T1000 (cell line): Measurements from ENCODE around the gene SLC34A2.
"Not testable (repeated sequence)": the region's sequence is repeated elsewhere in the genome, so short reads cannot be mapped to it uniquely, and the experiment has no call there.

ENCODE experiments used
- DNase-seq: peaks from one replicate; lab custom pipeline; 2025; ENCODE audit warnings: mixed read lengths; lab: John Stamatoyannopoulos, UW

SLC34A2 gene

DNA sequence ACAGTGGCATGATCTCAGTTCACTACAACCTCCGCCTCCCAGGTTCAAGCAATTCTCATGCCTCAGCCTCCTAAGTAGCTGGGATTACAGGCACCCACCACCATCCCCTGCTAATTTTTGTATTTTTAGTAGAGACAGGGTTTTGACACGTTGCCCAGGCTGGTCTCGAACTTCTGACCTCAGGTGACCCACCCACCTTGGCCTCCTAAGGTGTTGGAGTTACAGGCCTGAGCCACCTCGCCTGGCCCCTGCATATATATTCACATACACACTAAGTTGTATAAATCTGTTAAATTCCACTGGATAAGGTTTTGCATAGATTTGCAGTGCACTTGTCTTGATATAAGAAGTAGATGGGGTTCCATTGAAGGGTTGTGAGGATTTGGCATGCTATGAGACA lies 5.8 kb downstream of the SLC34A2 start:
- not testable (repeated sequence) for DNase-seq

GRCh38 chr4:25662306-25662705 lies 6.7 kb downstream of the SLC34A2 start:
- no peak for DNase-seq

GRCh38 chr4:25663781-25664180 lies 8.1 kb downstream of the SLC34A2 start:
- no peak for DNase-seq

GRCh38 chr4:25666031-25666630 lies 10.5 kb downstream of the SLC34A2 start:
- DNase-seq = no peak

DNA sequence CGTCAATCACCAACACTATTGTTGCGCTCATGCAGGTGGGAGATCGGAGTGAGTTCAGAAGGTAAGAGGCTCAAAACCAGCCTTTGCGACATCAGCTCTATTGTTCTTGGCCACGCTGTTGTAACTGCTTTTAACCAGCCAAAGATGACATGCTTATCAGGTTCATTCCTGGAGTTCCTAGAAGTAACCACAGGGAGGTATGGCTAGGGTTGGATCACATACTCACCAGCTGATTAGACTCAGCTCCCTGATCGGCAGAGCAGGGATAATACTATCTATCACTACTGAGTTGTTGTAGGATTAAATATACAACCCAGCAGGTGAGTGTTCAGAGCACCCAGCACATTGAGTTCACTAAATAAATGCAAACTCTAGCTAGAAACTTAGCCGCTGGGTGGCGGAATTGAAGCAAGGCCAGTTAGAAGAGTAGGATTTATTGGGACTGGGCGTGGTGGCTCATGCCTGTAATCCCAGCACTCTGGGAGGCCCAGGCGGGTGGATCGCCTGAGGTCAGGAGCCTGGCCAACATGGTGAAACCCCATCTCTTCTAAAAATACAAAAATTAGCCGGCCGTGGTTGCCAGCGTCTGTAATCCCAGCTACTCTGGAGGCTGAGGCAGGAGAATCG lies 12.4 kb downstream of the SLC34A2 start:
- no peak for DNase-seq

GRCh38 chr4:25670991-25671390 lies 15.3 kb downstream of the SLC34A2 start:
- DNase-seq = no peak

GRCh38 chr4:25672756-25673155 lies 17.1 kb downstream of the SLC34A2 start:
- DNase-seq = no peak

DNA sequence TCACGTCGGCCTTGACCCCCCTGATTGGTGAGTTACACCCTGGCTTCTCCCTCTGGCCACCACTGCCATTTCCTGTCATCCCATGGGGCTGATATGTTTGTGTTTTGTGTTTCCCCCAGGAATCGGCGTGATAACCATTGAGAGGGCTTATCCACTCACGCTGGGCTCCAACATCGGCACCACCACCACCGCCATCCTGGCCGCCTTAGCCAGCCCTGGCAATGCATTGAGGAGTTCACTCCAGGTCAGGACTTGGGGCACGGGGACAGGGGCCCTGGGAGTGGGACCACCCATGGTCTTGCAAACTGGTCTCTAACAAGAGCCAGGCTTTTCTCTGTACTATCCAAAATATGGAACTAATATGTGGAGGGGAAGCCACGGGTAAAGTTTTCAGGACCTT lies 18.7 kb downstream of the SLC34A2 start:
- DNase-seq = no peak

GRCh38 chr4:25676221-25676620 lies 20.6 kb downstream of the SLC34A2 start:
- no peak for DNase-seq

DNA sequence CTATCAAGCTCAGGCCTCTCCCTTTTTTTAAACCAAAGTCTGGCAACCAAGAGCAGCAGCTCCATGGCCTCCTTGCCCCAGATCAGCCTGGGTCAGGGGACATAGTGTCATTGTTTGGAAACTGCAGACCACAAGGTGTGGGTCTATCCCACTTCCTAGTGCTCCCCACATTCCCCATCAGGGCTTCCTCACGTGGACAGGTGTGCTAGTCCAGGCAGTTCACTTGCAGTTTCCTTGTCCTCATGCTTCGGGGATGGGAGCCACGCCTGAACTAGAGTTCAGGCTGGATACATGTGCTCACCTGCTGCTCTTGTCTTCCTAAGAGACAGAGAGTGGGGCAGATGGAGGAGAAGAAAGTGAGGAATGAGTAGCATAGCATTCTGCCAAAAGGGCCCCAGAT lies 21.5 kb downstream of the SLC34A2 start:
- DNase-seq = no peak

DNA sequence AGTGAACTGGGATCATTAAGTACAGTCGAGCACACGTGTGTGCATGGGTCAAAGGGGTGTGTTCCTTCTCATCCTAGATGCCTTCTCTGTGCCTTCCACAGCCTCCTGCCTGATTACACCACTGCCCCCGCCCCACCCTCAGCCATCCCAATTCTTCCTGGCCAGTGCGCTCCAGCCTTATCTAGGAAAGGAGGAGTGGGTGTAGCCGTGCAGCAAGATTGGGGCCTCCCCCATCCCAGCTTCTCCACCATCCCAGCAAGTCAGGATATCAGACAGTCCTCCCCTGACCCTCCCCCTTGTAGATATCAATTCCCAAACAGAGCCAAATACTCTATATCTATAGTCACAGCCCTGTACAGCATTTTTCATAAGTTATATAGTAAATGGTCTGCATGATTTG lies 22.3 kb downstream of the SLC34A2 start:
- no peak for DNase-seq

DNA sequence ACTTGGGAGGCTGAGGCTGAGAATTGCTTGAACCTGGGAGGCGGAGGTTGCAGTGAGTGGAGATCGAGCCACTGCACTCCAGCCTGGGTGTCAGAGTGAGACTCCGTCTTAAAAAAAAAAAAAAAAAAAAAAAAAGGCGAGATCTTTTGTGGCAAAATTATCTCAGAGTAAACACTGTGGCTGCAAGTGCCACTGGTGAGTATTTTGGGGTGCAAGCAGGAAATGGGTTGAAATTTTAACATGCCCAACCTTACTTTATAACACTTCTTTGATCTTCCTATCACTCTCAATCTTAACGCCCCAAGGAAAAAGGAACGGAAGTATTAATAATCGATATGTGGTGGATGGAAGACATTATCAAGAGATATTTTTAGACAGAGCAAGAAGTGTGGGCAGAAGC lies 32.1 kb downstream of the SLC34A2 start:
- no peak for DNase-seq

- no peak for DNase-seq
Measured at GRCh38 chr4:25694466-25694865, 38.8 kb downstream of the SLC34A2 start.

GRCh38 chr4:25696409-25696808 lies 40.8 kb downstream of the SLC34A2 start:
- no peak for DNase-seq

DNA sequence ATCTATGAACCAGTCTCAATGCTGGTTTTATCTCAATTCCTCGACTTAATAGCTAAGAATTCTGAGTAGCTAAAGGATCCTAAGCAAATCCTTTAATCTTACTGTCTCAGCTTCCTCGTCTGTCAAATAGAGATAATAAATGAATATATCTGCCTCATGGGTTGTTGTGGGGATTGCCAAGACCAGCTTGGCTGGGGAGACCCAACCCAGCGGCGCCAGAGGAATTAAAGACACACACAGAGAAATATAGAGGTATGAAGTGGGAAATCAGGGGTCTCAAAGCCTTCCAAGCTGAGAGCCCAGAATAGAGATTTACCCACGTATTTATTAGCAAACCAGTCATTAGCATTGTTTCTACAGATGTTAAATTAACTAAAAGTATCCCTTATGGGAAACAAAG lies 41.9 kb downstream of the SLC34A2 start:
- no peak for DNase-seq

DNA sequence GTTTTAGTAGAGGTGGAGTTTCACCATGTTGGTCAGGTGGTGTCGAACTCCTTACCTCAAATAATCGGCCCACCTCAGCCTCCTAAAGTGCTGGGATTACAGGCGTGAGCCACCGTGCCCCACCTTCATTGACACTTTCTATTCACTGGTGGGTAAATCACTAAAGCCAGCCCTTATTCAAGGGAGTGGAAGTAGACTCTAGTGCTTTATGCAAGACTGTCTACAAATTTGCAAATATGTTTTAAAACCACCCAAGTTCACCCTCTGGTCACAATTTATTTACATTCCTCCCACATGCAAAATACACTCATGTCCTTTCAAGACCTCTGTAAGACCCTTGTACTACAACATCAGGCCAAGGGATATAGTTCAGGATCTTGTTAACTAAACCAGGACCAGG lies 45.0 kb downstream of the SLC34A2 start:
- no peak for DNase-seq

DNA sequence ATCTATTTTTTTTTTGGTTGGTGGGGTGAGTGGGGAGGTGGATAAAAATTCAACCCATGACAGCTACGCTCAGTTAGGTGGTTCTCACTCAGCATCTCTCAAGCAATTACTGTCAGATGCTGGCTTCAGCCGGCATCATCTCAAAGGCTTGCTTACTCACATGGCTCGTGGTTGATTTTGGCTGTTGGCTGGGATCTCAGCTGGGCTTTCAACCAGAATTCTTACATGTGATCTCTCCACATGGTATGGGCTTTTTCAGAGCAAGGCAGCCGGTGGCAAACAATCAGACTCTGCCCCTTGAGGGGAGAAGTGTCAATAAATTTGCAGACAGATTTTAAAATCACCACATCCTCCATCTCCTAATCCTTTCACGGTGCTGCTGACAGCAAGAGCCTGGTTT lies 47.2 kb downstream of the SLC34A2 start:
- DNase-seq = no peak

- no peak for DNase-seq
Measured at GRCh38 chr4:25703731-25704388, 48.2 kb downstream of the SLC34A2 start.

DNA sequence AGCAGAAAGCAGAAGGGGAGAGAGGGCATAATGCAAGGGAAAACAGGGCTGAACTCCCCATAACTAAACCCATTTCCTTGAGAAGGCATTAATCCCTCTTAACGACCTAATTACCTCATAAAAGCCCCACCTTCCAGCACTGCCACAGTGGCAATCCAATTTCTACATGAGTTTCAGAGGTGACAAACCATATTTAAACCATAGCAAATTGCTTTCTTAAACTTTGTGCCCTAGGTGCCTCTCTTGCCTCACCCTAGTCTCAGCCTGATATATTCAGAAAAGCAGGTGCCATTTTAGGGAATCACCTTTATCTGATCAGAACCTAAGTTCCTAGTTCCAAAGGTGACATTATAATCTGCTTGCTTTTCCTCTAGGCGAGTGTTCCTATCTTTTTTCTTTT lies 48.9 kb downstream of the SLC34A2 start:
- DNase-seq = no peak

- no peak for DNase-seq
Measured at GRCh38 chr4:25710637-25711036, 55.0 kb downstream of the SLC34A2 start.

DNA sequence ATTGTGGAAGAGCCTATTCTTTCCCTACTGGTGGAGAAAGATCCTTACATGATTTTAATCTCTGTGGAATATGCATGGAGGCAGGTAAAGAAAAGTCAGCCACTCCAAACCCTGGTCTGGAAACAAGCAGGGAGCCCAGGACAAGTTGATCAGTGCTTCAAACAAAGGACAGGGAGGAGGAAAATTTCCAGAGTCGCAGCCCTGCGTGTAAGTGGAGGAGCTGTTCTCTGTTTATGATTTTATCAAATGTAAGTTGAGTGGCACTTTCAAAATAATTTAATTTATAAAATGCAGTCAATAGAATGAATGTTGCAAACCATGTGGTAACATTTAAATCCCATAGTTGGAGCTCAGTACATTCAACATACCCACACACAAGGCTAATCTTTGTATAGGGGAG lies 57.0 kb downstream of the SLC34A2 start:
- DNase-seq = no peak

DNA sequence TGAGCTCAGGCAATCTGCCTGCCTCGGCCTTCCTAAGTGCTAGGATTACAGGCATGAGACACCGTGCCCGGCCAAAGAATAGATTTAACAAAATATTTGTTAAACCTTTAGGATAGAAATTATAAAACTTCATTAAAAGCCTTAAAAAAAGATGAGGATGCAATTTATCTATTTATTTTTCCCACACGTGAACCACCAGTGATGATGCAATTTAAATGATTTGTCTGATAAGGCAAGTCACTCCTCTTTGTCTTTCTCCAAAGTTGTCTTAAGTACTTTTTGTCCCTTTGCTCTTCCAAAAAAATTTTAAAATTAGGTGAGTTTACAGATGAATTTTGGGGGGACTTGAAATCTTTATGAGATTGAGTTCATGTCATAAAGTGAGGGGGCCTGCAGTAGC lies 58.2 kb downstream of the SLC34A2 start:
- no peak for DNase-seq

- no peak for DNase-seq
Measured at GRCh38 chr4:25722964-25723363, 67.3 kb downstream of the SLC34A2 start.

- DNase-seq = no peak
Measured at GRCh38 chr4:25723409-25723808, 67.8 kb downstream of the SLC34A2 start.
